LNCaP clone FGC (cell line): ENCODE data around the gene ZCCHC24.
A peak's percentile ranks its signal among the peaks of the same experiment; 100 is the strongest.

Experiments
- DNase-seq: peaks from one replicate; pipeline ENCODE4 v3.0.0-alpha.2; 2011; ENCODE audit warnings: low read depth
- H3K4me3 ChIP-seq: 2 replicates; pipeline ENCODE4 v1.5.1; 2011; ENCODE audit warnings: mild to moderate bottlenecking, low read depth, low read length, control low read depth
- CTCF ChIP-seq: IDR thresholded peaks from 2 replicates; pipeline ENCODE4 v1.5.1; 2012; ENCODE audit warnings: mild to moderate bottlenecking; ENCODE audit not compliant: control insufficient read depth, insufficient read depth; ENCODE audit errors: extremely low read depth

The ZCCHC24 gene

GRCh38 chr10:79445161-79445976 is at the start of gene ZCCHC24:
ZCCHC24 (minus strand) TSS chr10:79445624; CDS start chr10:79445440, 184 bp downstream.
- H3K4me3 ChIP-seq, result peak within 1 kb of the TSS; percentile 70
- no peak for TF ChIP-seq CTCF
- peak; percentile 95 for DNase-seq

DNA sequence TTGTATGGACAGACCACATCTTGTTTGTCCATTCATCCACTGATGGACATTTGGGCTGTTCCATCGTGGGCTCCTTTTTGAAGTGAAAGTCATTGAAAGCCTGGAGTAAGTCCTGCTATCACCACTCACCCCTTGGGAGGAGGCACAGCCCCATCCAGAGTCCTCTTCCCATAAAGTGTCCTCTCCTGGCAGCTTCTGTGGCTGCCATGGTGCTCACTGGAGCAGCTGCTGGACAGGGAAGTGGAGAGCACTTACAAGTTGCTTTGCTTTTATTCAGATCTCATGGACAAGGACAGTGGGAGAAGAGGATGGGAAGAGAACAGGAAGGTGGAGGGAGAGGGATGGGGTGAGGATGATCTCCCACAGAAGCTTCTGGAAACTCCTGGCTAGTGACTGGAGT is 48.4 kb upstream of the ZCCHC24 start:
- H3K4me3 ChIP-seq, result no peak overlapping the region
- DNase-seq, result no peak
- TF ChIP-seq CTCF, result no peak

DNA sequence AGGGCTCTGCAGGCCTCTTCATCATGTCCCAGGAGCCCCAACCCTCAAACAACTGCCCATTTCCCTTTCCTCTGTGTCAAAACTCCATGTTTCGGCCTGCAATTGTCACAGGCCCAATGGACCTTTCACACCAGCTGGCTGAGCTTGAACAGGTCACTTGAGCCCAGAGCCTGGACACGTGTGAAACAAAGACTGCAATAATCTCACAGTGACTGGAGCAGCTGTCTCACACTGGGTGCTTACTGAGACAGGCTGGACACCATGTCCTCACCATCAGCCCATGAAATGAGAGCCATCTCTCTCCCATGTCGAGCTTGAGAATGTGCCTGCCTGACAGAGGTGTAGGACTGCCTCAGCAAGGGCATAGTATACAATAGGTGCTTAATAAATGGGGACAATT is 47.4 kb upstream of the ZCCHC24 start:
- no peak overlapping the region for H3K4me3 ChIP-seq
- no peak for DNase-seq
- TF ChIP-seq CTCF, result no peak

GRCh38 chr10:79492256-79492655 is 46.8 kb upstream of the ZCCHC24 start:
- no peak for TF ChIP-seq CTCF
- no peak overlapping the region for H3K4me3 ChIP-seq
- DNase-seq, result no peak

DNA sequence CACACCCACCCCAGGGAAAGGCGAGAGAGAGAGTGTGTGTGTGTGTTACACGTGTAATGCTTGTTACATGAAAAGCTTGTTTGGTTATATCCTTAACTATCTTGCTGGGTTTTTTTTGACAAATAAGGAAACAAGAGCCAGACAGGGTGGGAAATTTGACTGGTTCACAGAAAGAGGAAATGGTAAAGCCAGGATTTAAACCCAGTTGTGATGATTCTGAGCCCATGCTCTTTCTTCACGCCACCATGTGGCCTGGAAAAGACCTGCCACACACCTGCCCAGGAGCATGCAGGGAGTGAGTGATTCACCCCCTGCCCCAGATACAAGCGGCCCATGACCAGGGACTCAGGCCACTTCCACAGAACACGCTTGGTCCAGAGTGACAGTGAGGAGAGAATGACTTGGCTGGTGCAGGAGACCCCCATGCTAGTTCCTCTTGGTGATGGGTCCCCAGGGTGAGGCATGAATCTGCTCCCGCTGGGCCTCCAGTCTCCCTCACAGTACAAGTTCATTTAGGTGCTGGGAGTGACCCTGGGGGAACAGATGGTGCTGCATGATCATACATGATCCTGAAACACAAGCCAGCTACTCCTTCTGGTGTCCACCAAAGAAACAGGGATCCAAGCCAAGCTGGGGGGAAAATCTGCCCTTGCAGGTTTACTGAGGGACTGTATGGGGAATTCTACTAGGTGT is 45.9 kb upstream of the ZCCHC24 start:
- DNase-seq, result no peak
- TF ChIP-seq CTCF, result peak; percentile 19; the same call in 1 of the 2 replicates
- no peak overlapping the region for H3K4me3 ChIP-seq

GRCh38 chr10:79490400-79491142 is 45.1 kb upstream of the ZCCHC24 start:
- H3K4me3 ChIP-seq, result no peak overlapping the region
- no peak for TF ChIP-seq CTCF
- DNase-seq, result no peak
